Stimulated activated CD4-positive, alpha-beta T cell treated with anti-CD3 and anti-CD28 coated beads, Interleukin-4, amount 100 ng/mL, for 1 hour (primary cell): Measurements from ENCODE around the gene PNRC2.
A peak's percentile ranks its signal among the peaks of the same experiment; 100 is the strongest.
"Not testable (repeated sequence)": the region's sequence is repeated elsewhere in the genome, so short reads cannot be mapped to it uniquely, and the experiment has no call there.

Experiments
- DNase-seq: peaks from one replicate; pipeline ENCODE4 v3.0.0-alpha.2; 2020

Gene PNRC2

GRCh38 chr1:23957096-23957495 is 2.5 kb upstream of the PNRC2 start:
- DNase-seq = no peak

GRCh38 chr1:23958040-23958809 is 1.4 kb upstream of the PNRC2 start:
- not testable (repeated sequence) for DNase-seq

- DNase-seq = peak; percentile 85
These were observed 693 bp upstream of the PNRC2 start for GRCh38 chr1:23958810-23959460.

GRCh38 chr1:23960291-23961020 is 828 bp downstream of the PNRC2 start:
- DNase-seq = no peak

- DNase-seq = no peak
These were observed 4.1 kb downstream of the PNRC2 start for GRCh38 chr1:23963617-23964234.

- no peak for DNase-seq
These were observed 4.6 kb downstream of the PNRC2 start for GRCh38 chr1:23964235-23964668.

GRCh38 chr1:23964790-23965740 is 5.4 kb downstream of the PNRC2 start:
- no peak for DNase-seq

- no peak for DNase-seq
These were observed 7.4 kb downstream of the PNRC2 start for GRCh38 chr1:23966973-23967493.

- no peak for DNase-seq
These were observed 8.2 kb downstream of the PNRC2 start for GRCh38 chr1:23967871-23968270.

- DNase-seq = no peak
These were observed 17.7 kb downstream of the PNRC2 start for GRCh38 chr1:23977187-23977853.

- DNase-seq = no peak
These were observed 18.2 kb downstream of the PNRC2 start for GRCh38 chr1:23977854-23978191.

GRCh38 chr1:23978805-23979204 is 19.2 kb downstream of the PNRC2 start:
- DNase-seq = no peak

- DNase-seq = no peak
These were observed 19.8 kb downstream of the PNRC2 start for GRCh38 chr1:23979387-23979880.

GRCh38 chr1:23979881-23980727 is 20.5 kb downstream of the PNRC2 start, which contains the start of gene SRSF10:
Gene SRSF10 (minus strand): TSS chr1:23980327. CDS start chr1:23980255, 72 bp downstream.
- peak; percentile 95 for DNase-seq

GRCh38 chr1:23980728-23981070 is 21.1 kb downstream of the PNRC2 start:
- peak; percentile 38 for DNase-seq

- no peak for DNase-seq
These were observed 25.0 kb downstream of the PNRC2 start for GRCh38 chr1:23984417-23985186.

GRCh38 chr1:23987038-23987437 is 27.4 kb downstream of the PNRC2 start:
- DNase-seq = not testable (repeated sequence)

- DNase-seq = no peak
These were observed 29.6 kb downstream of the PNRC2 start for GRCh38 chr1:23989263-23989662.

GRCh38 chr1:23992011-23992410 is 32.4 kb downstream of the PNRC2 start:
- not testable (repeated sequence) for DNase-seq
